Measurements from ENCODE around the gene ADTRP.

ADTRP gene

DNA sequence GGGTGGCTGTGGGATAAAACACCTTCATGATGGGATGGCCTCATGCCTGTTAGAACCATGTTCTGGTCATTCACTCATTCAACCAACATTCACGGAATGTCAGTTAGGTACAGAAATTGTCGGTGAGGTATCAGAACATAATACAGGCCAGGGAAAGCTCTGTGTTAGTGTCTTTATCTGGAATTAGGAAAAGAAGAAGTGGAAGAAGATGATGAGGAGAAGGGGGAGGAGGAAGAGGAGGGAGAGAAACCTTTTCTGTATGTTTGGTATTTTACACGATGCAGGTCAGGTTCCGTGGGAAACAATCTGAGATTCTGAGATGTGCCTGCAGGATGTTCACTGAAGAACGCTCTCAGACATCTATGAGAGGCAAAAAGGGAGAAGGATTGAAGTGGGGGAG, 5.6 kb downstream of the ADTRP start:
- no peak for DNase-seq (ENCODE audit: low spot score)

- DNase-seq (ENCODE audit: low spot score): no peak
Measured at GRCh38 chr6:11772109-11772825, 6.3 kb downstream of the ADTRP start.

DNA sequence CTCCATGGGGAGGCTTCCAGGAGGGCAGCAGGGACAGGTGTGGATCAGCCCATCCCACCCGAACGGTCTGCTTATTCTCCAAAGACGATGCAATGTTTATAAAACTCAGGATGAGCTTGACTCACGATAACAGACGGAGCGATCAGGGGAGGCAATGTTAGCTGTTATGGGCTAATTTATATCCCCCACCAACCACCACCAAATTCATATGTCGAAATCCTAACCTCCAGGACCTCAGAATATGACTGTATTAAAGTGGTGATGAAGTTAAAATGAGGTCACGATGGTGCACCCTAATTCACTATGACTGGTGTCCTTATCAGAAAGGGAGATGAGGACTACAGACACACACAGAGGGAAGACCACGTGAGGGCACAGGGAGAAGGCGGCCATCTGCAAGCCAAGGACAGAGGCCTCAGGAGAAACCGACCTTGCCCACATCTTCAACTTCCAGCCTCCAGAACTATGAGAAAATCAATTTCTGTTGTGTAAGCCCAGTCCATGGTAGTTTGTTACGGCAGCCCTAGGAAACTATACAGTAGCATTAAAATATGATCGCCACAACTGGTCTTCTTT, 7.0 kb downstream of the ADTRP start:
- DNase-seq (ENCODE audit: low spot score): no peak

DNA sequence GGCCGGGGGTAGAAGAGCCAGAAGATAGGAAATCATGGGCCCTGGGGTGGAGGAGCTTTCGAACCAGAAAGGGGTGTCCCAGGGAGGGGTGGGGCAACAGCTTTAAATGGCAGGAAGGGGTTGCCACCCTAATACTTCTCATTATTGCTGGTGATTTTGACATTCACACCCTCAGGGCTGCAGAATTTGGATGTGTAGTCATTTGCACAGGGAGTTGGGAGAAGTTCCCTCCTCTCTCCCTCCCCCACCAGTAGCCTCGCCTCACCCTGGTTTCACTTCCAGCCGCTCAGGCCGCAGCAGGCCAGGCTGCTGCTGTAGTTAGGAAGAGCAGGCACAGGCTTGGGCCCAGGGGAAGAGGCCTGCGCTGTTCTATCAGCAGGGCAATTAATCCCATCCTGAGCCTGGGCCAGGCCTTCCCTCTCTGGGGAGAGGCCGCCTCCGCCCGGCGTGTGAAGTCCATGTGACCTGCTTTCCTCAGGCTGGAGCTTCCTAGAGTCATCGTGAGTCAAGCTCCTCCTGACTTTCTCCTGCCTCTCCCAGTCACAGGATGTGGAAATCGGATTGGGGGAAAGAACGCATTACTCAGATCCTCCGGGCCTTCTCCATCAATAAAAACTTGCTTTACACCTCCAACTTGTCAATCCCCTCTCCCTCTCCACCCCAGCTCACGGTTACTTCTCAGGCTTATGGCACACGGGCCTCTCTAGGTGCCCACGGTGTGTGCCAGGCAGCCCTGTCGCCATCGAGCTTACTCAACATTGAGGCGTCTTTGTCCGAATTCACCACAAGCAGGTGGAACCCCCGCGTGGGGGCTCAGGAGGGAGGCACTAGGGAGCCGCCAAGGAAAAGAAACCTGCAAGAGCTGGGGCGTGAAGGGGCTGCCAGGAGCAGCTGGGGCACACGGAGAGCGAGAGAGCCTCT, 7.8 kb downstream of the ADTRP start:
- no peak for DNase-seq (ENCODE audit: low spot score)

- DNase-seq (ENCODE audit: low spot score): no peak
Measured at GRCh38 chr6:11769811-11770545, 8.6 kb downstream of the ADTRP start.

GRCh38 chr6:11769244-11769643, 9.4 kb downstream of the ADTRP start:
- DNase-seq (ENCODE audit: low spot score): no peak

- DNase-seq (ENCODE audit: low spot score): no peak
Measured at GRCh38 chr6:11767978-11768756, 10.4 kb downstream of the ADTRP start.

DNA sequence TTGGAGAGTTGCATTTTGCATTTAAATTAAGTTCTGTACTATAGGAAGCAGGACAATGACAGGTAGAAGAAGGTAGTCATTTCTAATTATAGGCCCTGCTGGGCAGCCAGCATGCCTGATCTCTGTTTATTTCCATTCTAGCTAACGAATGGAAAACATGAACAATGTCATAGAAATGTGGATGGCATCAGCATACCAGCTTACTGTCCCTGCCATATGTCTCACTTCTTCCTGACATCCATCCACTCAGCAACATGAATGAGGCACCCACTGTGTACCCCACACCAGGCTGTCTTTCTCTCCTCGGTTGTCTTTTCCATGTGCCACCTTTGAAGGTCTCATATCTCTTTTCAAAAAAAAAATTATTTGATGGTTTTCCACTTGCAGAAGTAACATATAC, 11.1 kb downstream of the ADTRP start:
- no peak for DNase-seq (ENCODE audit: low spot score)

DNA sequence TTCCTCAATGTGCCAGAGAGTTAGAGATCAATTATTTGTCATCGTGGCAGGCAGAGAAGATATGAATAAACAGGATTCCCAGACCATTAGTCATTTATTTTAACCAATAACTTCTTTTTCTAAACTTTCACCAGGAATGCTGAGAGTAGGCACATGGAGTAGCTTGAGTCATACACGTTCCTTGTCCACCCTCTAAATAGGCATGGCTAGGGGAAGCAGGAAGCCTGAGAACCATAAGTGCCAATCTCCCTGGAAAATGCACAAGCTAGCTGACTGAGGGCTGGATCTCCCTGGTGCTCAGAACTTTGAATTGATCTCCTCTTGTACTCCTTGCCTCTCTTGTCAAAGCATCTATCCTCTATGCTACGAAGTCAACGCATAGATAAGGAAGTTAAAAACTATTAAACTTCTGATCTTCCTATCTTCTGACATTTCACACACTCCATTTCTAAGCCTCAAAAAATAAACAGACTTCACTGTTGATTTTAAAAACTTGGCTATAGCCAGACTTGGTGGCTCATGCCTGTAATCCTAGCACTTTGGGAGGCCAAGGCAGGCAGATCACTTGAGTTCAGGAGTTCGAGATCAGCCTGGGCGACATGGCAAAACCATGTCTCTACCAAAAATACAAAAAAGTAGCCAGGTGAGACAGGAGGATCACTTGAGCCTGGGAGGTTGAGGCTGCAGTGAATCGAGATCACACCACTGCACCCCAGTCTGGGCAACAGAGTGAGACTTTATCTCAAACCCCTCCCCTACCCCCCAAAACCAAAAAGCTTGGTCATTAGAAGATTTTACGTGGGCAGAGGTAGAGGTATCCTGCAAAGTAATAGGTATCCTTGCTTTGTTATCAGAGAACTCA, 11.8 kb downstream of the ADTRP start:
- DNase-seq (ENCODE audit: low spot score): no peak

- DNase-seq (ENCODE audit: low spot score): no peak
Measured at GRCh38 chr6:11766043-11766442, 12.6 kb downstream of the ADTRP start.

- DNase-seq (ENCODE audit: low spot score): no peak
Measured at GRCh38 chr6:11764250-11764604, 14.4 kb downstream of the ADTRP start.

- DNase-seq (ENCODE audit: low spot score): no peak
Measured at GRCh38 chr6:11763460-11764249, 14.9 kb downstream of the ADTRP start.

GRCh38 chr6:11762794-11763459, 15.7 kb downstream of the ADTRP start:
- no peak for DNase-seq (ENCODE audit: low spot score)

DNA sequence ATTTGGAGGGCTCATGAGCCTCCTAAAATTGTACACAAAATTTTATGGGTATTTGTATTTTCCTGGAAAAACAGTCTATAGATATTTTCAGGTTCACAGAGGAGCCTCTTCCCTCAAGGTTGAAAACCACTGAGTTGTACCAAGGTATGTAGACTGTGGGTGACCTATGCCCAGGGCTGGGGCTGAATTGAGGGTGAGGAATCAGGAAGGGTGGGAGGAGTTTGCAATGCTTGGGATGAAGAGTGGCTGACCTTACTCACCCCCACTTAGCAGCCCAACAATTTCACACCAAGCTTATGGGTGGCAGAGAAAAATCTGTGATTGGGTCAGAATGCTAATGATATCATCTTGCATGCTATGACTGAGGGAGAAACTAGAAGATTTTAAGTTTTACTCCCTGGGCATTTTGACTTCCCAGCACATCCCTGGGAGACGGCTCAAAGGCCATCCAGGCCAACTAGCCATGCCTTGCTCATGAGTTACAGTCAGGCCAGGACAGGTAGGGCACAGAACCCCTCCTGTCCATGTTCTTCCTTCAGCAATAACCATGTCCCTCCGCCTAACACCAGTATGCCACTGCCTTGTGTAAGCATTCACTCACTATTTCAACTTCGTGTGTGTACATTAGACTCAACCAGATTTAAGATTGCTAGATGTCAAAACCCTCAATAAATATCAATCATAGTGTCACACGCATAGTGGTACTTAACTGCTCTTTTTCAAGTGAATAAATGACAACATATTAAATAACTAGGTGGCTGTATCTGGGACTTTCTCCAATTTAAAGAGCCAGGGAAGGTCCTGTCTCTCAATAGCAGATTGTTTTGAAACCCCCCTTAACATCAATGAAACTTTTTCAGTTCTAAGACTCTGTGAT, 16.6 kb downstream of the ADTRP start:
- DNase-seq (ENCODE audit: low spot score): no peak

GRCh38 chr6:11760015-11760473, 18.6 kb downstream of the ADTRP start:
- no peak for DNase-seq (ENCODE audit: low spot score)

DNA sequence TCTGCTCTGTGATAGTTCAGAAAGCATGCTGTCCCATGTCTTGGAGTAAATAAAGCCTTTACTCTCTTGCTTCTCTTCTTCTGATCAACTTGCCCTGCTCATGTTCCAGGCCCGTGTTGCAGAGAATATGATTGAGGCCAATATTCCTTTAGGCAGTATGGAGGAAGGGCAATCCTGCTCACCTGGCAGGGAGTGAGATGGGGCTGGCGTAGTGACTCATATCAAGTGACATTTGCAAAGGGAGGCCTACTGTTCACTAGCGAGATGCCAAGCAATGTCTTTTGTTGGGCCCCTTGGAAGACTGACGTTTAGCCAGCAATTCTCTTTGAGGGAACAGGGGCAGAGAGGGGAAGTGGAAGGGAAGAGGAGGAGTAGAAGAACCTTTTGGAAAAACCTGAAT, 19.7 kb downstream of the ADTRP start:
- no peak for DNase-seq (ENCODE audit: low spot score)

- no peak for DNase-seq (ENCODE audit: low spot score)
Measured at GRCh38 chr6:11756726-11757125, 21.9 kb downstream of the ADTRP start.

GRCh38 chr6:11756292-11756691, 22.3 kb downstream of the ADTRP start:
- DNase-seq (ENCODE audit: low spot score): no peak
